A549 (cell line): ENCODE measurements around the gene FAM193A. TPM values are rescaled to one million over a fixed set of nuclear protein-coding genes. Genes with fewer than 3 reads are reported as not detected.
"Not testable (repeated sequence)": the region's sequence is repeated elsewhere in the genome, so short reads cannot be mapped to it uniquely, and the experiment has no call there.

ENCODE experiments used
- ATAC-seq, 2 experiments: fragments of 200-7000 bp in 1 of 2; fragments of >200 bp in 1 of 2; cut with Nextera tagmentation in 1 of 2; cut with Tn5 transposase in 1 of 2; 3 replicates each; pipeline versions ENCODE4 v1.8.0 to v1.9.1; 2018 to 2020; ENCODE audit warnings: mild to moderate bottlenecking in 1 of 2, moderate library complexity in 1 of 2
- CTCF ChIA-PET: fragments of 300-600 bp; sonication (Branson Sonifier 250); formaldehyde crosslinking; extraction: SDS; loops from one replicate; lab custom pipeline; 2021; ENCODE audit warnings: antibody characterized with exemption, inconsistent platforms; lab: Yijun Ruan, JAX
- POLR2A ChIA-PET: fragments of 350-600 bp; formaldehyde crosslinking; extraction: SDS; loops from one replicate; lab custom pipeline; 2021; ENCODE audit warnings: antibody characterized with exemption, inconsistent platforms; lab: Yijun Ruan, JAX
- DNase-seq, 2 experiments: peaks; one replicate each; pipeline versions ENCODE4 v3.0.0 to v3.0.0-alpha.2; 2011 to 2016; ENCODE audit warnings: low read depth in 1 of 2, low spot score in 1 of 2
- FAIRE-seq: peaks from 2 replicates; lab custom pipeline; 2011; peaks lifted over from hg19 to GRCh38; lab: Jason Lieb, UNC
- H3K27ac ChIP-seq, 2 experiments: fragments of >200 bp; sonication (Bioruptor Twin); formaldehyde crosslinking; 3 replicates each; pipeline ENCODE4 v1.5.1; 2016 to 2017
- H3K4me1 ChIP-seq: fragments of >200 bp; sonication (Bioruptor Twin); formaldehyde crosslinking; 3 replicates; pipeline ENCODE4 v1.6.1; 2016
- H3K4me2 ChIP-seq: fragments of >200 bp; sonication (Bioruptor Twin); formaldehyde crosslinking; 3 replicates; pipeline ENCODE4 v1.6.1; 2016
- H3K4me3 ChIP-seq: fragments of >200 bp; sonication (Bioruptor Twin); formaldehyde crosslinking; 3 replicates; pipeline ENCODE4 v1.5.1; 2016
- H3K9me3 ChIP-seq: fragments of >200 bp; sonication (Bioruptor Twin); formaldehyde crosslinking; 3 replicates; pipeline ENCODE4 v1.6.1; 2016
- BCL3 ChIP-seq: fragments of >200 bp; sonication (Bioruptor Twin); formaldehyde crosslinking; IDR thresholded peaks from 3 replicates; pipeline ENCODE4 v1.6.1; 2016
- BHLHE40 ChIP-seq: IDR thresholded peaks from 2 replicates; pipeline ENCODE4 v1.6.1; 2012; ENCODE audit warnings: low read depth, low read length, inconsistent platforms
- CBX2 ChIP-seq: fragments of 200-600 bp; sonication (generic); IDR thresholded peaks from 2 replicates; pipeline ENCODE4 v1.6.1; 2016; ENCODE audit warnings: low read depth, mild to moderate bottlenecking, borderline replicate concordance
- CBX8 ChIP-seq: fragments of 200-600 bp; sonication (generic); IDR thresholded peaks from 2 replicates; pipeline ENCODE4 v1.6.1; 2016
- EHF ChIP-seq: fragments of 250-450 bp; sonication (Bioruptor Pico); IDR thresholded peaks from 2 replicates; pipeline ENCODE4 v1.5.0; 2020; ENCODE audit warnings: mild to moderate bottlenecking
- EHMT2 ChIP-seq: fragments of 200-600 bp; sonication (generic); IDR thresholded peaks from 2 replicates; pipeline ENCODE4 v1.6.1; 2016; ENCODE audit warnings: antibody characterized with exemption, low read depth, mild to moderate bottlenecking, moderate library complexity
- EP300 ChIP-seq, 2 experiments: fragments of >200 bp; sonication (Bioruptor Twin); formaldehyde crosslinking; IDR thresholded peaks; 2 replicates in 1 of 2; 3 replicates in 1 of 2; pipeline ENCODE4 v1.6.1; 2016 to 2017
- ESRRA ChIP-seq: fragments of 150-350 bp; IDR thresholded peaks from 2 replicates; pipeline ENCODE4 v1.6.1; 2014; ENCODE audit warnings: mild to moderate bottlenecking, low read length, borderline replicate concordance
- FOSL2 ChIP-seq, 2 experiments: fragments of 450-650 bp in 1 of 2; fragments of >200 bp in 1 of 2; sonication (Bioruptor Twin) in 1 of 2; formaldehyde crosslinking; IDR thresholded peaks; 2 replicates each; pipeline versions ENCODE4 v1.5.0 to v1.6.1; 2016 to 2020; ENCODE audit warnings: mild to moderate bottlenecking in 1 of 2, moderate library complexity in 1 of 2
- KDM5A ChIP-seq: fragments of 200-600 bp; sonication (generic); IDR thresholded peaks from 2 replicates; pipeline ENCODE4 v1.6.1; 2016; ENCODE audit warnings: antibody characterized with exemption, mild to moderate bottlenecking
- MAZ ChIP-seq: fragments of 150-350 bp; IDR thresholded peaks from 2 replicates; pipeline ENCODE4 v1.6.1; 2014; ENCODE audit warnings: antibody characterized with exemption, low read depth, low read length, borderline replicate concordance
- NFE2L2 ChIP-seq: fragments of 150-350 bp; conservative IDR thresholded peaks from 2 replicates; pipeline ENCODE4 v1.6.1; 2014; ENCODE audit warnings: low read length
- POLR2A ChIP-seq: IDR thresholded peaks from 2 replicates; pipeline ENCODE4 v1.6.1; 2012; ENCODE audit warnings: mild to moderate bottlenecking, low read length
- RFX5 ChIP-seq: fragments of 450-650 bp; IDR thresholded peaks from 2 replicates; pipeline ENCODE4 v1.7.1; 2014; ENCODE audit warnings: antibody characterized with exemption, mild to moderate bottlenecking, moderate library complexity
- TFCP2L1 ChIP-seq: fragments of 250-450 bp; sonication (Bioruptor Pico); IDR thresholded peaks from 2 replicates; pipeline ENCODE4 v1.5.0; 2021; ENCODE audit warnings: mild to moderate bottlenecking
- ZC3H11A ChIP-seq: fragments of 450-650 bp; IDR thresholded peaks from 2 replicates; pipeline ENCODE4 v1.6.1; 2014; ENCODE audit warnings: antibody characterized with exemption, mild to moderate bottlenecking
- ZSCAN20 ChIP-seq: fragments of 250-450 bp; sonication (Bioruptor Pico); IDR thresholded peaks from 2 replicates; pipeline ENCODE4 v1.8.0; 2022; ENCODE audit warnings: mild to moderate bottlenecking, moderate library complexity
- WGBS: methylation state at CpG from one replicate; pipeline ENCODE4 v1.1.6; 2017; ENCODE audit errors: missing lambda C conversion rate; 5-methylcytosine and 5-hydroxymethylcytosine counted together
- polyA plus RNA-seq, 4 experiments: library from polyadenylated mRNA; depleted of rRNA in 3 of 4; stranded (reverse); fragments of >200 nt; fragmentation: RNase III in 1 of 4; extraction: RNeasy Plus Mini Kit Qiagen cat#74134 plus additional on column Dnase treatment in 1 of 4; gene quantifications; 2 replicates in 3 of 4; 3 replicates in 1 of 4; pipeline ENCODE4 v1.2.3, GENCODE V29; 2011 to 2017
- TF ChIP-seq, protein P1 (sequence below): IDR thresholded peaks from 2 replicates; pipeline ENCODE4 v1.6.1; 2012

FAM193A gene
- polyA plus RNA-seq, 2 of the 4 experiments (the other 2 are of a cell fraction) = 4.5 to 6.7 TPM

DNA sequence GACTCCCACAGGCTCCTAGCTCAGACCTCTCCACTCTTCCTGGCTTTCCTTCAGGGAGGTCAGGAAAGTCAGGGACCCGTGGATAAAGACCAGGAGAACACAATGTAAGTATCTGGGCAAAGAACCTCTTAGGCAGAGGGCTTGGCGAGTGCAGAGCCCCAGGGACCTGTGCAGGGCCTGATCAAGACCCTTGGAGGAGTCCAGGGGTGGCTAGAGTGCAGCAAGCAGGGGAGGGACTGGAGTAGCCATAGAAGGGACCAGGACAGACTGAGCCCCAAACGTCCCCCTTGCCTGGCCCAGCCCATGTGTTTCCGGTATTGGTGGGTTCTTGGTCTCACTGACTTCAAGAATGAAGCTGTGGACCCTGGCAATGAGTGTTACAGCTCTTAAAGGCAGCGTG is 225.6 kb downstream of the FAM193A start:
- TF ChIP-seq MAZ (no peak), FOSL2 (IDR thresholded peaks at IDR 0.05) (no peak), FOSL2 (CRISPR knock-in tag; IDR thresholded peaks at IDR 0.05) (no peak), ZC3H11A (no peak), CBX8 (no peak)
- no peak overlapping the region for H3K4me3 ChIP-seq
- H3K27ac ChIP-seq = peak overlapping the region; percentile 53 to 71; a peak in 4 of 6 replicates
- WGBS = 51% methylated on average over 4 of the region's 5 CpGs
- peak in 1 of 2 experiments; percentile 5; a peak in 2 of 6 replicates for ATAC-seq
- no peak for DNase-seq
- peak overlapping the region; percentile 49; the same call in 1 of the 3 replicates for H3K4me2 ChIP-seq
- POLR2A ChIA-PET = no interaction called here
- CTCF ChIA-PET = interaction anchor here (0.7 to 2.2 kb wide), 3 partner anchors 11 to 343 kb away, joined by 3 to 6 read pairs (median 3); no protein-coding TSS in a partner anchor
- FAIRE-seq = no peak
- no peaks in the 10 kb centered on the region for H3K9me3 ChIP-seq
- peaks cover 13% of the 10 kb centered on the region for H3K4me1 ChIP-seq

GRCh38 chr4:2762486-2763370 is 226.3 kb downstream of the FAM193A start:
- peaks cover 13% of the 10 kb centered on the region for H3K4me1 ChIP-seq
- H3K27ac ChIP-seq, H3K4me2 ChIP-seq, FAIRE-seq, H3K9me3 ChIP-seq, DNase-seq, ATAC-seq, POLR2A ChIA-PET, H3K4me3 ChIP-seq: not testable (repeated sequence)
- WGBS = 90% methylated on average over 23 of the region's 42 CpGs
- CTCF ChIA-PET = interaction anchor here (0.7 to 2.5 kb wide), 21 partner anchors 8 to 344 kb away, joined by 3 to 14 read pairs (median 3); no protein-coding TSS in a partner anchor

DNA sequence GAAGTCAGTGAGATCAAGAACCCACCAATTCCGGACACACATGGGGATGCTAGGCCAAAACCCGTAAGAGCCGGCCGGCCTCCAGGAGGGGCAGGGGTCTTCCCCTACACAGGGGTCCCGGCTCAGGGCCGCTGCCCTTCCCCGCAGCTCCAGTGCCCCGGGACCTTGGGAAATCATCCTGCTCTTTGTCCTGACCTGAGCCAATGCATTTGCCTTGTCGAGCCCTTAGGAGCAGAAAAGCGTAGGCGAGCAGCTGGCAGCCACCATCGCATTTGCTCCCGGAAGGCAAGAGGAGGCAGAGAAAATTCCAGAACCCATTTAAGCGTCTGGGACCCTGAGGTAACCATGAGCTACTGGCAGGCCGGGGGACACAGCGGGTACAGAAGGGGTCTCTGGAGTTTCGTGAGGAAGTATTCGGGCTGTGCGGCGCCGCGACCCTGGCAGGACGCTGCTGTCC is 227.1 kb downstream of the FAM193A start:
- Histone ChIP-seq H3K4me2 (peak overlapping the region; percentile 63), H3K27ac (peak overlapping the region; percentile 74 to 88; a peak in 5 of 6 replicates), H3K4me1 (peaks cover 13% of the 10 kb centered on the region), H3K9me3 (no peaks in the 10 kb centered on the region), H3K4me3 (peak overlapping the region; percentile 50; the same call in 2 of the 3 replicates)
- 90% methylated on average over 15 of the region's 23 CpGs for WGBS
- TF ChIP-seq CBX2 (no peak), TFCP2L1 (CRISPR knock-in tag) (no peak), EHMT2 (no peak), BHLHE40 (no peak)
- FAIRE-seq (no peak), ATAC-seq (no peak), DNase-seq (no peak)
- ChIA-PET POLR2A (interaction anchor here (1.5 kb wide), 1 partner anchor 172 kb away, joined by 6 read pairs; no protein-coding TSS in a partner anchor), CTCF (interaction anchor here (0.6 to 2.5 kb wide), 29 partner anchors 11 to 276 kb away, joined by 3 to 14 read pairs (median 3); no protein-coding TSS in a partner anchor)

- H3K4me1 ChIP-seq = peaks cover 10% of the 10 kb centered on the region
- WGBS = 86% methylated on average over 12 of the region's 12 CpGs
- no peak overlapping the region for H3K27ac ChIP-seq
- ChIA-PET CTCF (interaction anchor here (0.6 to 1.2 kb wide), 2 partner anchors 16 to 34 kb away, joined by 3 read pairs; no protein-coding TSS in a partner anchor), POLR2A (no interaction called here)
- H3K9me3 ChIP-seq = no peaks in the 10 kb centered on the region
- TF ChIP-seq ZSCAN20 (CRISPR knock-in tag) = no peak
- TF ChIP-seq NFE2L2 = no peak
- TF ChIP-seq POLR2A = no peak
- TF ChIP-seq EP300 (IDR thresholded peaks at IDR 0.05) = no peak
- no peak for TF ChIP-seq ESRRA
- TF ChIP-seq KDM5A = no peak
- no peak for TF ChIP-seq EHF (CRISPR knock-in tag)
- no peak for TF ChIP-seq RFX5
- TF ChIP-seq, protein P1, sequence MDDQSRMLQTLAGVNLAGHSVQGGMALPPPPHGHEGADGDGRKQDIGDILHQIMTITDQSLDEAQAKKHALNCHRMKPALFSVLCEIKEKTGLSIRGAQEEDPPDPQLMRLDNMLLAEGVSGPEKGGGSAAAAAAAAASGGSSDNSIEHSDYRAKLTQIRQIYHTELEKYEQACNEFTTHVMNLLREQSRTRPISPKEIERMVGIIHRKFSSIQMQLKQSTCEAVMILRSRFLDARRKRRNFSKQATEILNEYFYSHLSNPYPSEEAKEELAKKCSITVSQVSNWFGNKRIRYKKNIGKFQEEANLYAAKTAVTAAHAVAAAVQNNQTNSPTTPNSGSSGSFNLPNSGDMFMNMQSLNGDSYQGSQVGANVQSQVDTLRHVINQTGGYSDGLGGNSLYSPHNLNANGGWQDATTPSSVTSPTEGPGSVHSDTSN = no peak
- TF ChIP-seq FOSL2 (IDR thresholded peaks at IDR 0.05) = no peak
- no peak for TF ChIP-seq FOSL2 (CRISPR knock-in tag; IDR thresholded peaks at IDR 0.05)
- TF ChIP-seq BCL3 = no peak
- FAIRE-seq (no peak), DNase-seq (no peak), ATAC-seq (no peak)
- no peak overlapping the region for H3K4me2 ChIP-seq
- H3K4me3 ChIP-seq = no peak overlapping the region
Observed at GRCh38 chr4:2765832-2766526, 229.5 kb downstream of the FAM193A start.
